H9 (cell line): ENCODE results near the gene OLFM1. TPM values are rescaled to one million over a fixed set of nuclear protein-coding genes. Genes with fewer than 3 reads are reported as not detected.

Experiments used
- DNase-seq: peaks from one replicate; pipeline ENCODE4 v3.0.0-alpha.2; 2017
- H2AFZ ChIP-seq: one replicate; pipeline ENCODE4 v1.6.1; 2013; ENCODE audit warnings: mild to moderate bottlenecking, low read length, control low read depth, moderate library complexity
- H2AK5ac ChIP-seq: 2 replicates; pipeline ENCODE4 v1.6.1; 2013; ENCODE audit warnings: low read length, control low read depth, mixed read lengths; ENCODE audit not compliant: insufficient read length
- H2BK120ac ChIP-seq: one replicate; pipeline ENCODE4 v1.6.1; 2013; ENCODE audit warnings: low read depth, mild to moderate bottlenecking, low read length, control low read depth, inconsistent platforms; ENCODE audit not compliant: poor library complexity, severe bottlenecking
- H2BK12ac ChIP-seq: 2 replicates; pipeline ENCODE4 v1.6.1; 2013; ENCODE audit warnings: low read length, control low read depth, mixed read lengths, low read depth; ENCODE audit not compliant: insufficient read length
- H2BK15ac ChIP-seq: 2 replicates; pipeline ENCODE4 v1.6.1; 2013; ENCODE audit warnings: low read depth, low read length, control low read depth
- H2BK20ac ChIP-seq: one replicate; pipeline ENCODE4 v1.6.1; 2013; ENCODE audit warnings: low read depth, mild to moderate bottlenecking, low read length, control low read depth, inconsistent platforms; ENCODE audit not compliant: poor library complexity, severe bottlenecking
- H2BK5ac ChIP-seq: 2 replicates; pipeline ENCODE4 v1.6.1; 2013; ENCODE audit warnings: low read length, control low read depth, mixed read lengths; ENCODE audit not compliant: insufficient read length
- H3K14ac ChIP-seq: 2 replicates; pipeline ENCODE4 v1.6.1; 2013; ENCODE audit warnings: low read length, control low read depth; ENCODE audit not compliant: insufficient read depth
- H3K18ac ChIP-seq: 2 replicates; pipeline ENCODE4 v1.6.1; 2013; ENCODE audit warnings: low read depth, mild to moderate bottlenecking, mixed read lengths, low read length, control low read depth; ENCODE audit not compliant: insufficient read length
- H3K23ac ChIP-seq: 2 replicates; pipeline ENCODE4 v1.6.1; 2013; ENCODE audit warnings: low read length, control low read depth, mixed read lengths, low read depth; ENCODE audit not compliant: insufficient read length
- H3K23me2 ChIP-seq: 2 replicates; pipeline ENCODE4 v1.6.1; 2013; ENCODE audit warnings: low read depth, mild to moderate bottlenecking, mixed read lengths, low read length, control low read depth; ENCODE audit not compliant: insufficient read length, poor library complexity, severe bottlenecking
- H3K27ac ChIP-seq: 2 replicates; pipeline ENCODE4 v1.5.1; 2013; ENCODE audit warnings: low read length, control low read depth, mixed read lengths, low read depth; ENCODE audit not compliant: insufficient read length
- H3K27me3 ChIP-seq: 2 replicates; pipeline ENCODE4 v1.6.1; 2013; ENCODE audit warnings: low read length, control low read depth, inconsistent platforms; ENCODE audit not compliant: insufficient read depth
- H3K4ac ChIP-seq: 2 replicates; pipeline ENCODE4 v1.6.1; 2013; ENCODE audit warnings: low read depth, mild to moderate bottlenecking, control low read depth, inconsistent platforms, low read length, moderate library complexity
- H3K4me1 ChIP-seq: 2 replicates; pipeline ENCODE4 v1.6.1; 2013; ENCODE audit warnings: low read length, control low read depth, inconsistent platforms; ENCODE audit not compliant: insufficient read depth
- H3K4me2 ChIP-seq: 2 replicates; pipeline ENCODE4 v1.6.1; 2013; ENCODE audit warnings: low read length, control low read depth, mixed read lengths; ENCODE audit not compliant: insufficient read length, insufficient read depth
- H3K56ac ChIP-seq: 2 replicates; pipeline ENCODE4 v1.6.1; 2013; ENCODE audit warnings: low read depth, mild to moderate bottlenecking, mixed read lengths, low read length, control low read depth; ENCODE audit not compliant: insufficient read length
- H3K79me1 ChIP-seq: 2 replicates; pipeline ENCODE4 v1.6.1; 2013; ENCODE audit warnings: low read depth, mild to moderate bottlenecking, moderate library complexity, low read length, control low read depth, inconsistent platforms; ENCODE audit not compliant: insufficient read depth, poor library complexity, severe bottlenecking
- H3K79me2 ChIP-seq: 2 replicates; pipeline ENCODE4 v1.6.1; 2013; ENCODE audit warnings: low read length, control low read depth, inconsistent platforms; ENCODE audit not compliant: insufficient read depth
- H3K9ac ChIP-seq: 2 replicates; pipeline ENCODE4 v1.6.1; 2013; ENCODE audit warnings: low read length, control low read depth, mixed read lengths; ENCODE audit not compliant: insufficient read length; ENCODE audit errors: extremely low read depth
- H3K9me3 ChIP-seq: one replicate; pipeline ENCODE4 v1.6.1; 2013; ENCODE audit warnings: low read depth, low read length, inconsistent platforms; ENCODE audit not compliant: control insufficient read depth
- H3T11ph ChIP-seq: one replicate; pipeline ENCODE4 v1.6.1; 2013; ENCODE audit warnings: mild to moderate bottlenecking, low read length, control low read depth, inconsistent platforms
- H4K20me1 ChIP-seq: one replicate; pipeline ENCODE4 v1.6.1; 2013; ENCODE audit not compliant: control insufficient read depth, insufficient read length, insufficient read depth
- H4K5ac ChIP-seq: 2 replicates; pipeline ENCODE4 v1.6.1; 2013; ENCODE audit warnings: low read depth, mild to moderate bottlenecking, mixed read lengths, low read length, control low read depth; ENCODE audit not compliant: insufficient read length
- H4K8ac ChIP-seq: replicated peaks from 2 replicates; pipeline ENCODE4 v1.6.1; 2013; ENCODE audit warnings: low read length, control low read depth, mixed read lengths, low read depth; ENCODE audit not compliant: insufficient read length
- H4K91ac ChIP-seq: 2 replicates; pipeline ENCODE4 v1.6.1; 2013; ENCODE audit warnings: low read depth, mild to moderate bottlenecking, moderate library complexity, mixed read lengths, low read length, control low read depth; ENCODE audit not compliant: insufficient read length
- H3K27ac Mint-ChIP-seq, 3 experiments: 2 replicates in 2 of 3; 3 replicates in 1 of 3; pipeline ENCODE4 v1.8.0; 2020 to 2021; ENCODE audit warnings: mixed read lengths in 3 of 3, mild to moderate bottlenecking in 1 of 3, moderate library complexity in 1 of 3
- H3K27me3 Mint-ChIP-seq: 2 replicates; pipeline ENCODE4 v1.8.0; 2021; ENCODE audit warnings: low read depth, mild to moderate bottlenecking, moderate library complexity, mixed read lengths
- H3K36me3 Mint-ChIP-seq, 3 experiments: 2 replicates in 2 of 3; 3 replicates in 1 of 3; pipeline ENCODE4 v1.8.0; 2020 to 2021; ENCODE audit warnings: low read depth in 3 of 3, mixed read lengths in 3 of 3; ENCODE audit not compliant: insufficient read depth in 1 of 3
- H3K4me1 Mint-ChIP-seq, 2 experiments: 2 replicates each; pipeline ENCODE4 v1.8.0; 2020; ENCODE audit warnings: mixed read lengths in 2 of 2
- H3K4me3 Mint-ChIP-seq, 2 experiments: 2 replicates in 1 of 2; 3 replicates in 1 of 2; pipeline ENCODE4 v1.8.0; 2020 to 2021; ENCODE audit warnings: mild to moderate bottlenecking in 2 of 2, mixed read lengths in 2 of 2, moderate library complexity in 1 of 2
- H3K9me3 Mint-ChIP-seq, 2 experiments: 2 replicates in 1 of 2; 3 replicates in 1 of 2; pipeline ENCODE4 v1.8.0; 2020; ENCODE audit warnings: mild to moderate bottlenecking in 2 of 2, mixed read lengths in 2 of 2, moderate library complexity in 1 of 2
- WGBS: extraction: QIAGEN DNeasy Blood & Tissue Kit; methylation state at CpG from one replicate; pipeline ENCODE4 v1.1.7; 2013; ENCODE audit warnings: missing lambda C conversion rate, low lambda C conversion rate, mixed read lengths; ENCODE audit not compliant: insufficient read length; ENCODE audit errors: extremely low coverage; 5-methylcytosine and 5-hydroxymethylcytosine counted together
- total RNA-seq: library from RNA; stranded (reverse); gene quantifications from 2 replicates; pipeline ENCODE4 v1.2.1, GENCODE V29; 2021
- TF ChIP-seq, protein P1 (sequence below): fragments of 200-600 bp; sonication (generic); conservative IDR thresholded peaks from 3 replicates; pipeline ENCODE4 v1.8.0; 2021; ENCODE audit warnings: antibody characterized with exemption, mild to moderate bottlenecking

Gene OLFM1
- total RNA-seq, 1 experiment from 2014 or later = 34.1 TPM

DNA sequence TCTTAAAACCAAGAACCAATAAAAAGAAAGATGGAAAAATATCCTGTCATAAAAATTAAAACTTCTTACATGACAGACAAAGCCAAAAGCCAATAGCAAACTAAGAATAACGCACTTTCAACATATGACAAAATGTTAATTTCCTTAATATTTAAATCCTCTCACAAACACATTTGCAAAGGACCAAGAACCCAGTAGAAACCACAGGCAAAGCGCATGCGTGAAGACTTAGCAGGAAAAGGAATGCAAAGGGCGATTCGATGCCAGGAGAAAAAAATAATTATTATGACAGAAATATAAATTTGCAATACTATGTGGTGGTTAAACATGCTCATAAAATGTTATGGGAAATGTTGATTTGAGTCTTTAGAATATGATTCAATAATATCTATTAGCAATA, 39.9 kb upstream of the OLFM1 start:
- no peak for DNase-seq

More for the DNA sequence above, 39.9 kb upstream of the OLFM1 start:
- no peak overlapping the region for H3K56ac ChIP-seq
- no peak overlapping the region for H4K8ac ChIP-seq
- H2BK5ac ChIP-seq = no peak overlapping the region
- Mint-ChIP-seq H3K9me3 (peaks cover 0 to 7% of the 10 kb centered on the region in 2 experiments; a peak in 2 of 5 replicates), H3K27ac (no peak overlapping the region), H3K27me3 (peaks cover 1% of the 10 kb centered on the region; the same call in 1 of the 2 replicates), H3K36me3 (no peaks in the 10 kb centered on the region; a peak in 1 of 7 replicates), H3K4me1 (0 out of 4 replicates have a peak, but pooled peaks cover 0 to 2% of the 10 kb centered on the region in 2 experiments), H3K4me3 (no peak overlapping the region)
- H3K4me2 ChIP-seq = no peak overlapping the region
- no peak overlapping the region for H3K14ac ChIP-seq
- H2AFZ ChIP-seq = no peak overlapping the region
- no peak overlapping the region for H2BK12ac ChIP-seq
- H3K27ac ChIP-seq = no peak overlapping the region
- no peak overlapping the region for H3K4ac ChIP-seq
- no peaks in the 10 kb centered on the region for H3K79me1 ChIP-seq
- no peak overlapping the region for H4K91ac ChIP-seq
- no peak overlapping the region for H2AK5ac ChIP-seq
- H4K20me1 ChIP-seq = no peaks in the 10 kb centered on the region
- no peaks in the 10 kb centered on the region for H3K79me2 ChIP-seq
- no peak overlapping the region for H3K18ac ChIP-seq
- no CpG with 5 or more reads among the region's 5 CpGs for WGBS
- H3K9me3 ChIP-seq = no peaks in the 10 kb centered on the region
- H3K23me2 ChIP-seq = no peaks in the 10 kb centered on the region
- H3K27me3 ChIP-seq = no peaks in the 10 kb centered on the region
- H2BK20ac ChIP-seq = no peak overlapping the region
- no peak overlapping the region for H3K9ac ChIP-seq
- H3K23ac ChIP-seq = no peak overlapping the region
- TF ChIP-seq, protein P1, sequence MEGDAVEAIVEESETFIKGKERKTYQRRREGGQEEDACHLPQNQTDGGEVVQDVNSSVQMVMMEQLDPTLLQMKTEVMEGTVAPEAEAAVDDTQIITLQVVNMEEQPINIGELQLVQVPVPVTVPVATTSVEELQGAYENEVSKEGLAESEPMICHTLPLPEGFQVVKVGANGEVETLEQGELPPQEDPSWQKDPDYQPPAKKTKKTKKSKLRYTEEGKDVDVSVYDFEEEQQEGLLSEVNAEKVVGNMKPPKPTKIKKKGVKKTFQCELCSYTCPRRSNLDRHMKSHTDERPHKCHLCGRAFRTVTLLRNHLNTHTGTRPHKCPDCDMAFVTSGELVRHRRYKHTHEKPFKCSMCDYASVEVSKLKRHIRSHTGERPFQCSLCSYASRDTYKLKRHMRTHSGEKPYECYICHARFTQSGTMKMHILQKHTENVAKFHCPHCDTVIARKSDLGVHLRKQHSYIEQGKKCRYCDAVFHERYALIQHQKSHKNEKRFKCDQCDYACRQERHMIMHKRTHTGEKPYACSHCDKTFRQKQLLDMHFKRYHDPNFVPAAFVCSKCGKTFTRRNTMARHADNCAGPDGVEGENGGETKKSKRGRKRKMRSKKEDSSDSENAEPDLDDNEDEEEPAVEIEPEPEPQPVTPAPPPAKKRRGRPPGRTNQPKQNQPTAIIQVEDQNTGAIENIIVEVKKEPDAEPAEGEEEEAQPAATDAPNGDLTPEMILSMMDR = no peak
- no peak overlapping the region for H4K5ac ChIP-seq
- H2BK15ac ChIP-seq = no peak overlapping the region
- no peak overlapping the region for H3T11ph ChIP-seq
- H3K4me1 ChIP-seq = no peaks in the 10 kb centered on the region
- no peak overlapping the region for H2BK120ac ChIP-seq
